CD14-positive monocyte (primary cell): ENCODE measurements around the gene PSMF1. TPM values are rescaled to one million over a fixed set of nuclear protein-coding genes. Genes with fewer than 3 reads are reported as not detected.

ENCODE experiments used
- DNase-seq, 3 donors: peaks; one replicate each; pipeline ENCODE4 v3.0.0-alpha.2; 2011 to 2022
- H2AFZ ChIP-seq: 2 replicates; pipeline ENCODE4 v1.6.0; 2012; ENCODE audit warnings: mild to moderate bottlenecking, low read depth, low read length, inconsistent platforms; ENCODE audit not compliant: insufficient read depth, poor library complexity, severe bottlenecking
- H3K27ac ChIP-seq, 2 donors: 1 replicate in 1 of 2; 2 replicates in 1 of 2; pipeline ENCODE4 v1.5.1; 2012 to 2013; ENCODE audit warnings: low read length in 2 of 2, control low read depth in 1 of 2, inconsistent platforms in 1 of 2, low read depth in 1 of 2, mild to moderate bottlenecking in 1 of 2
- H3K27me3 ChIP-seq, 2 donors: one replicate each; pipeline versions ENCODE4 v1.6.0 to v1.6.1; 2011 to 2013; ENCODE audit warnings: low read length in 2 of 2; ENCODE audit not compliant: control insufficient read depth in 2 of 2, insufficient read depth in 2 of 2
- H3K36me3 ChIP-seq, 2 donors: replicated peaks in 1 of 2; 1 replicate in 1 of 2; 2 replicates in 1 of 2; pipeline versions ENCODE4 v1.5.1 to v1.6.1; 2012 to 2013; ENCODE audit warnings: low read length in 2 of 2, control low read depth in 1 of 2, inconsistent platforms in 1 of 2, mild to moderate bottlenecking in 1 of 2; ENCODE audit not compliant: insufficient read depth in 2 of 2, control insufficient read depth in 1 of 2
- H3K4me1 ChIP-seq, 2 donors: 1 replicate in 1 of 2; 2 replicates in 1 of 2; pipeline versions ENCODE4 v1.5.1 to v1.6.1; 2012 to 2013; ENCODE audit warnings: low read length in 2 of 2, control low read depth in 1 of 2, inconsistent platforms in 1 of 2, mild to moderate bottlenecking in 1 of 2, moderate library complexity in 1 of 2; ENCODE audit not compliant: insufficient read depth in 2 of 2, control insufficient read depth in 1 of 2
- H3K4me2 ChIP-seq: replicated peaks from 2 replicates; pipeline ENCODE3; 2012; ENCODE audit warnings: low read length, moderate library complexity, mild to moderate bottlenecking; ENCODE audit not compliant: poor library complexity, severe bottlenecking; ENCODE audit errors: extremely low read depth
- H3K4me3 ChIP-seq, 3 experiments: fragments of 200-600 bp in 1 of 3; sonication (generic) in 1 of 3; replicated peaks in 1 of 3; 1 replicate in 2 of 3; 2 replicates in 1 of 3; pipeline ENCODE4 v1.5.1; 2011 to 2013; ENCODE audit warnings: low read length in 3 of 3, mild to moderate bottlenecking in 3 of 3, control low read depth in 2 of 3, low read depth in 2 of 3, inconsistent platforms in 1 of 3, moderate library complexity in 1 of 3
- H3K79me2 ChIP-seq: 2 replicates; pipeline ENCODE4 v1.6.0; 2012; ENCODE audit warnings: mild to moderate bottlenecking, control low read depth, inconsistent platforms, low read length, moderate library complexity; ENCODE audit not compliant: insufficient read depth
- H3K9ac ChIP-seq: 2 replicates; pipeline ENCODE4 v1.6.0; 2017; ENCODE audit warnings: low read length, mild to moderate bottlenecking; ENCODE audit not compliant: insufficient read depth, poor library complexity, severe bottlenecking
- H3K9me3 ChIP-seq, 2 donors: replicated peaks in 1 of 2; 1 replicate in 1 of 2; 2 replicates in 1 of 2; pipeline versions ENCODE4 v1.5.1 to v1.6.1; 2012 to 2013; ENCODE audit warnings: low read length in 2 of 2, control low read depth in 1 of 2; ENCODE audit not compliant: control insufficient read depth in 1 of 2, insufficient read depth in 1 of 2
- H4K20me1 ChIP-seq: 2 replicates; pipeline ENCODE4 v1.6.0; 2012; ENCODE audit warnings: mild to moderate bottlenecking, low read length, control low read depth, moderate library complexity; ENCODE audit not compliant: insufficient read depth
- H3K27ac Mint-ChIP-seq, 7 donors: one replicate each; pipeline ENCODE4 v1.8.0; 2020; ENCODE audit warnings: mild to moderate bottlenecking in 7 of 7, mixed read lengths in 7 of 7, moderate library complexity in 6 of 7, inconsistent platforms in 2 of 7
- H3K27me3 Mint-ChIP-seq, 3 donors: one replicate each; pipeline ENCODE4 v1.8.0; 2021 to 2022; ENCODE audit warnings: low read depth in 3 of 3, mild to moderate bottlenecking in 3 of 3, mixed read lengths in 3 of 3, moderate library complexity in 3 of 3, inconsistent platforms in 1 of 3
- H3K36me3 Mint-ChIP-seq, 2 donors: one replicate each; pipeline ENCODE4 v1.8.0; 2020; ENCODE audit warnings: mixed read lengths in 2 of 2, inconsistent platforms in 1 of 2, mild to moderate bottlenecking in 1 of 2
- H3K4me1 Mint-ChIP-seq: one replicate; pipeline ENCODE4 v1.8.0; 2020; ENCODE audit warnings: mild to moderate bottlenecking, mixed read lengths
- H3K4me3 Mint-ChIP-seq, 2 donors: one replicate each; pipeline ENCODE4 v1.8.0; 2020; ENCODE audit warnings: mild to moderate bottlenecking in 2 of 2, mixed read lengths in 2 of 2, moderate library complexity in 1 of 2
- H3K9me3 Mint-ChIP-seq, 7 donors: one replicate each; pipeline ENCODE4 v1.8.0; 2020 to 2022; ENCODE audit warnings: mixed read lengths in 7 of 7, mild to moderate bottlenecking in 6 of 7, moderate library complexity in 6 of 7, inconsistent platforms in 2 of 7
- CTCF ChIP-seq: fragments of 200-600 bp; IDR thresholded peaks from one replicate; pipeline ENCODE4 v1.8.0; 2022; ENCODE audit warnings: antibody characterized with exemption, mild to moderate bottlenecking
- WGBS: methylation state at CpG from one replicate; pipeline ENCODE4 v1.1.5; 2013; ENCODE audit warnings: missing lambda C conversion rate; ENCODE audit not compliant: insufficient coverage; 5-methylcytosine and 5-hydroxymethylcytosine counted together
- intact Hi-C, 2 donors: fragments of 100-400 bp; cut with micrococcal nuclease; formaldehyde crosslinking; loops; one replicate each; pipeline versions ENCODE4 v1.15.0 to v1.15.1; 2023
- polyA plus RNA-seq, 3 donors: library from polyadenylated mRNA; depleted of rRNA in 1 of 3; unstranded in 2 of 3; stranded (reverse) in 1 of 3; fragments of 300-500 nt in 2 of 3; fragments of >200 nt in 1 of 3; fragmentation: Illumina TruSeq in 2 of 3; gene quantifications; 1 replicate in 2 of 3; 2 replicates in 1 of 3; pipeline ENCODE4 v1.2.3, GENCODE V29; 2012 to 2021

The PSMF1 gene
- polyA plus RNA-seq, 3 donors, result 103 to 349 (median 138) TPM

GRCh38 chr20:1184638-1185315, 66.4 kb downstream of the PSMF1 start, which contains the start of gene TMEM74B:
TSS of gene TMEM74B (minus strand) at chr20:1184981. CDS start at chr20:1183801, 1,180 bp downstream.
- intact Hi-C loops, result no loop called here
- H3K27ac Mint-ChIP-seq, result no peak within 1 kb of the TSS
- peaks cover 30 to 33% (median 32%) of the 10 kb centered on the region in 3 donors for H3K27me3 Mint-ChIP-seq
- H2AFZ ChIP-seq, result no peak within 1 kb of the TSS
- H3K36me3 Mint-ChIP-seq, result peaks cover 5 to 16% of the 10 kb centered on the region in 2 donors
- H3K4me1 Mint-ChIP-seq, result peaks cover 19% of the 10 kb centered on the region
- no peaks in the 10 kb centered on the region for H4K20me1 ChIP-seq
- 2% methylated on average over 74 of the region's 76 CpGs for WGBS
- H3K4me3 ChIP-seq, result no peak within 1 kb of the TSS
- no peaks in the 10 kb centered on the region for H3K9me3 ChIP-seq
- H3K4me1 ChIP-seq, result peaks cover 7 to 14% of the 10 kb centered on the region in 2 donors
- peaks cover 25 to 37% of the 10 kb centered on the region in 2 donors for H3K27me3 ChIP-seq
- no peak for TF ChIP-seq CTCF
- no peak within 1 kb of the TSS for H3K27ac ChIP-seq
- H3K36me3 ChIP-seq, result no peaks in the 10 kb centered on the region
- no peaks in the 10 kb centered on the region for H3K79me2 ChIP-seq
- H3K9me3 Mint-ChIP-seq, result peaks cover under 1 to 11% (median 5%) of the 10 kb centered on the region in 7 donors
- DNase-seq, result no peak
- H3K4me2 ChIP-seq, result peak within 1 kb of the TSS; percentile 36
- H3K9ac ChIP-seq, result no peak within 1 kb of the TSS
- peak within 1 kb of the TSS; percentile 63 to 86 for H3K4me3 Mint-ChIP-seq

- Histone ChIP-seq H3K9me3 (no peaks in the 10 kb centered on the region), H3K79me2 (no peaks in the 10 kb centered on the region), H3K36me3 (no peaks in the 10 kb centered on the region), H3K27me3 (peaks cover 25 to 37% of the 10 kb centered on the region in 2 donors), H3K4me3 (no peak overlapping the region), H3K4me2 (peak overlapping the region; percentile 36), H3K27ac (no peak overlapping the region), H2AFZ (no peak overlapping the region), H4K20me1 (no peaks in the 10 kb centered on the region), H3K4me1 (peaks cover 7 to 14% of the 10 kb centered on the region in 2 donors), H3K9ac (no peak overlapping the region)
- H3K27ac Mint-ChIP-seq, result no peak overlapping the region
- H3K4me3 Mint-ChIP-seq, result no peak overlapping the region
- H3K4me1 Mint-ChIP-seq, result peaks cover 23% of the 10 kb centered on the region
- H3K9me3 Mint-ChIP-seq, result peaks cover 4 to 13% (median 5%) of the 10 kb centered on the region in 7 donors
- intact Hi-C loops, result no loop called here
- DNase-seq, result no peak
- H3K36me3 Mint-ChIP-seq, result peaks cover 5 to 13% of the 10 kb centered on the region in 2 donors
- TF ChIP-seq CTCF, result no peak
- H3K27me3 Mint-ChIP-seq, result peaks cover 32 to 36% (median 34%) of the 10 kb centered on the region in 3 donors
- WGBS, result 1% methylated on average over 15 of the region's 54 CpGs
These were observed 66.9 kb downstream of the PSMF1 start for GRCh38 chr20:1185316-1185741.
